H1 (cell line): Measurements from ENCODE around the gene NIFK. TPM values are rescaled to one million over a fixed set of nuclear protein-coding genes. Genes with fewer than 3 reads are reported as not detected.

Experiments used
- CTCF ChIA-PET: fragments of 300-600 bp; sonication (Branson Sonifier 250); formaldehyde crosslinking; loops from one replicate; lab custom pipeline; 2021; ENCODE audit not compliant: partially characterized antibody; lab: Charles Lee
- POLR2A ChIA-PET: fragments of 300-600 bp; sonication (Branson Sonifier 250); formaldehyde crosslinking; loops from one replicate; lab custom pipeline; 2021; ENCODE audit warnings: inconsistent platforms; ENCODE audit not compliant: partially characterized antibody; lab: Charles Lee
- DNase-seq, 2 experiments: peaks; one replicate each; pipeline versions ENCODE4 v3.0.0 to v3.0.0-alpha.2; 2010 to 2022; ENCODE audit warnings: low spot score in 2 of 2, low read depth in 1 of 2, mixed read lengths in 1 of 2
- FAIRE-seq: peaks from 2 replicates; lab custom pipeline; 2011; peaks lifted over from hg19 to GRCh38; lab: Jason Lieb, UNC
- H2AFZ ChIP-seq: 2 replicates; pipeline ENCODE4 v1.8.1; 2012; ENCODE audit warnings: low read length, inconsistent platforms
- H2AK5ac ChIP-seq: 2 replicates; pipeline ENCODE4 v1.6.1; 2013; ENCODE audit warnings: low read depth, low read length
- H2BK120ac ChIP-seq: replicated peaks from 2 replicates; pipeline ENCODE3; 2013; ENCODE audit warnings: low read depth, low read length, inconsistent platforms
- H2BK12ac ChIP-seq: 2 replicates; pipeline ENCODE4 v1.6.1; 2013; ENCODE audit warnings: low read depth, low read length
- H2BK15ac ChIP-seq: 2 replicates; pipeline ENCODE4 v1.6.1; 2013; ENCODE audit warnings: low read length
- H2BK20ac ChIP-seq: 2 replicates; pipeline ENCODE4 v1.6.1; 2013; ENCODE audit warnings: low read length
- H2BK5ac ChIP-seq: 2 replicates; pipeline ENCODE4 v1.6.1; 2013; ENCODE audit warnings: low read depth, low read length
- H3K14ac ChIP-seq: 2 replicates; pipeline ENCODE4 v1.6.1; 2013; ENCODE audit warnings: inconsistent platforms; ENCODE audit not compliant: insufficient read length
- H3K18ac ChIP-seq: 2 replicates; pipeline ENCODE4 v1.6.1; 2013; ENCODE audit warnings: low read length; ENCODE audit errors: extremely low read depth
- H3K23ac ChIP-seq: 2 replicates; pipeline ENCODE4 v1.6.1; 2013; ENCODE audit warnings: inconsistent platforms; ENCODE audit not compliant: insufficient read length
- H3K23me2 ChIP-seq: 2 replicates; pipeline ENCODE4 v1.6.1; 2013; ENCODE audit warnings: low read depth, low read length
- H3K27ac ChIP-seq: 2 replicates; pipeline ENCODE4 v1.6.1; 2011; ENCODE audit warnings: low read depth, low read length, inconsistent platforms
- H3K27me3 ChIP-seq, 4 experiments: replicated peaks in 1 of 4; 1 replicate in 1 of 4; 2 replicates in 3 of 4; pipeline versions ENCODE4 v1.6.1 to v1.8.1; 2011 to 2013; ENCODE audit warnings: low read length in 3 of 4, mild to moderate bottlenecking in 3 of 4, inconsistent platforms in 2 of 4, mixed read lengths in 2 of 4, moderate library complexity in 1 of 4; ENCODE audit not compliant: control insufficient read depth in 3 of 4, insufficient read depth in 3 of 4; ENCODE audit errors: extremely low read depth in 1 of 4
- H3K36me3 ChIP-seq, 4 experiments: 2 replicates each; pipeline versions ENCODE4 v1.6.1 to v1.8.1; 2011 to 2013; ENCODE audit warnings: mild to moderate bottlenecking in 4 of 4, low read length in 3 of 4, moderate library complexity in 2 of 4, control low read depth in 1 of 4, inconsistent platforms in 1 of 4; ENCODE audit not compliant: insufficient read depth in 4 of 4, control insufficient read depth in 2 of 4
- H3K4ac ChIP-seq: replicated peaks from 2 replicates; pipeline ENCODE3; 2013; ENCODE audit warnings: low read length, low read depth, mixed read lengths, inconsistent platforms; ENCODE audit not compliant: insufficient read length
- H3K4me1 ChIP-seq, 4 experiments: replicated peaks in 1 of 4; 1 replicate in 1 of 4; 2 replicates in 3 of 4; pipeline versions ENCODE4 v1.6.1 to v1.8.1; 2011 to 2013; ENCODE audit warnings: low read length in 3 of 4, inconsistent platforms in 2 of 4, mixed read lengths in 1 of 4; ENCODE audit not compliant: insufficient read depth in 4 of 4, control insufficient read depth in 3 of 4
- H3K4me2 ChIP-seq, 2 experiments: 2 replicates each; pipeline versions ENCODE4 v1.6.1 to v1.8.1; 2011 to 2013; ENCODE audit warnings: low read depth in 2 of 2, low read length in 2 of 2, control low read depth in 1 of 2, inconsistent platforms in 1 of 2, mild to moderate bottlenecking in 1 of 2; ENCODE audit not compliant: insufficient read depth in 1 of 2
- H3K4me3 ChIP-seq, 4 experiments: fragments of 200-600, 300-600 bp in 1 of 4; sonication (generic), shearing (Covaris generic), sonication (Bioruptor Twin) in 1 of 4; 2 replicates each; pipeline versions ENCODE4 v1.5.1 to v1.8.1; 2011 to 2016; ENCODE audit warnings: low read length in 4 of 4, low read depth in 3 of 4, control low read depth in 2 of 4, inconsistent platforms in 2 of 4, mild to moderate bottlenecking in 2 of 4, mixed read lengths in 1 of 4, moderate library complexity in 1 of 4; ENCODE audit not compliant: insufficient read depth in 2 of 4; ENCODE audit errors: extremely low read depth in 1 of 4
- H3K56ac ChIP-seq: replicated peaks from 2 replicates; pipeline ENCODE3; 2013; ENCODE audit warnings: low read depth, mild to moderate bottlenecking, mixed read lengths, low read length, inconsistent platforms; ENCODE audit not compliant: insufficient read length
- H3K79me1 ChIP-seq: 2 replicates; pipeline ENCODE4 v1.6.1; 2013; ENCODE audit warnings: low read depth, low read length, control low read depth
- H3K79me2 ChIP-seq, 2 experiments: 2 replicates each; pipeline versions ENCODE4 v1.6.1 to v1.8.1; 2012 to 2013; ENCODE audit warnings: low read length in 2 of 2, mild to moderate bottlenecking in 2 of 2, inconsistent platforms in 1 of 2; ENCODE audit not compliant: insufficient read depth in 2 of 2, control insufficient read depth in 1 of 2
- H3K9ac ChIP-seq, 4 experiments: replicated peaks in 1 of 4; 1 replicate in 1 of 4; 2 replicates in 3 of 4; pipeline versions ENCODE4 v1.6.1 to v1.8.1; 2011 to 2013; ENCODE audit warnings: low read depth in 3 of 4, low read length in 3 of 4, control low read depth in 2 of 4, mild to moderate bottlenecking in 2 of 4, moderate library complexity in 2 of 4, inconsistent platforms in 1 of 4; ENCODE audit errors: extremely low read depth in 1 of 4
- H3K9me3 ChIP-seq, 2 experiments: 2 replicates each; pipeline versions ENCODE4 v1.6.1 to v1.8.1; 2012 to 2013; ENCODE audit warnings: mild to moderate bottlenecking in 2 of 2, moderate library complexity in 2 of 2, control low read depth in 1 of 2, inconsistent platforms in 1 of 2, low read depth in 1 of 2, low read length in 1 of 2, mixed read lengths in 1 of 2; ENCODE audit not compliant: insufficient read depth in 2 of 2
- H4K20me1 ChIP-seq, 2 experiments: replicated peaks in 1 of 2; 2 replicates each; pipeline versions ENCODE3 to v1.8.1; 2011 to 2013; ENCODE audit warnings: inconsistent platforms in 2 of 2, low read length in 2 of 2, mild to moderate bottlenecking in 1 of 2; ENCODE audit not compliant: insufficient read depth in 2 of 2, control insufficient read depth in 1 of 2
- H4K5ac ChIP-seq: 2 replicates; pipeline ENCODE4 v1.6.1; 2013; ENCODE audit warnings: low read length, low read depth, mixed read lengths, inconsistent platforms; ENCODE audit not compliant: insufficient read length
- H4K8ac ChIP-seq: 2 replicates; pipeline ENCODE4 v1.8.0; 2013; ENCODE audit warnings: mild to moderate bottlenecking, moderate library complexity, low read length, inconsistent platforms; ENCODE audit not compliant: insufficient read depth; ENCODE audit errors: extremely low read depth
- H4K91ac ChIP-seq: replicated peaks from 2 replicates; pipeline ENCODE3; 2013; ENCODE audit warnings: low read length, mixed read lengths, inconsistent platforms; ENCODE audit not compliant: insufficient read length
- BACH1 ChIP-seq: IDR thresholded peaks from 2 replicates; pipeline ENCODE4 v1.6.1; 2012; ENCODE audit warnings: low read length, improper control_type of control experiment
- CBX8 ChIP-seq: fragments of 300-800, 300-1000 bp; sonication (generic); IDR thresholded peaks from 2 replicates; pipeline ENCODE4 v1.7.1; 2016; ENCODE audit warnings: low read depth, low read length, borderline replicate concordance
- CTBP2 ChIP-seq: IDR thresholded peaks from 2 replicates; pipeline ENCODE4 v1.7.0; 2011; ENCODE audit warnings: borderline replicate concordance, mild to moderate bottlenecking, moderate library complexity, mixed read lengths, low read length; ENCODE audit not compliant: insufficient read depth, insufficient read length
- NRF1 ChIP-seq: IDR thresholded peaks from 2 replicates; pipeline ENCODE4 v1.6.1; 2011; ENCODE audit warnings: mild to moderate bottlenecking, low read depth, low read length, improper control_type of control experiment
- PHF8 ChIP-seq: fragments of 200-600 bp; sonication (generic); conservative IDR thresholded peaks from 2 replicates; pipeline ENCODE4 v1.7.1; 2012; ENCODE audit warnings: low read depth, mild to moderate bottlenecking, inconsistent platforms, low read length, moderate library complexity
- POLR2A ChIP-seq, 2 experiments: IDR thresholded peaks; 1 replicate in 1 of 2; 2 replicates in 1 of 2; pipeline ENCODE4 v1.6.1; 2011; ENCODE audit warnings: low read depth in 2 of 2, low read length in 2 of 2, mild to moderate bottlenecking in 2 of 2; ENCODE audit errors: control extremely low read depth in 1 of 2
- SP4 ChIP-seq: IDR thresholded peaks from 2 replicates; pipeline ENCODE4 v1.6.1; 2012; ENCODE audit warnings: low read length, inconsistent platforms
- SUZ12 ChIP-seq: fragments of 200-600 bp; sonication (generic); IDR thresholded peaks from 2 replicates; pipeline ENCODE4 v1.6.1; 2012; ENCODE audit warnings: mild to moderate bottlenecking, inconsistent platforms, low read length, moderate library complexity, mixed read lengths
- TAF7 ChIP-seq: optimal IDR thresholded peaks from 2 replicates; pipeline ENCODE3; 2011; ENCODE audit warnings: low read depth, mild to moderate bottlenecking, inconsistent platforms, low read length, moderate library complexity, borderline replicate concordance
- YY1 ChIP-seq: IDR thresholded peaks from 2 replicates; pipeline ENCODE4 v1.6.1; 2011; ENCODE audit warnings: low read depth, mild to moderate bottlenecking, low read length
- ZNF274 ChIP-seq: IDR thresholded peaks from 2 replicates; pipeline ENCODE4 v1.7.0; 2012; ENCODE audit warnings: low read length, borderline replicate concordance; ENCODE audit errors: extremely low read depth
- WGBS, 2 experiments: shearing (Covaris generic) in 1 of 2; methylation state at CpG; one replicate each; pipeline versions ENCODE4 v1.1.6 to v1.1.7; 2013 to 2015; ENCODE audit warnings: low lambda C conversion rate in 2 of 2, mixed read lengths in 2 of 2, inconsistent platforms in 1 of 2, low coverage in 1 of 2, missing lambda C conversion rate in 1 of 2; ENCODE audit not compliant: insufficient replicate concordance in 2 of 2, insufficient coverage in 1 of 2, insufficient read length in 1 of 2; ENCODE audit errors: extremely low coverage in 1 of 2, missing lambda C conversion rate in 1 of 2; 5-methylcytosine and 5-hydroxymethylcytosine counted together
- polyA plus RNA-seq, 7 experiments: library from polyadenylated mRNA; depleted of rRNA in 3 of 7; stranded (reverse) in 5 of 7; unstranded in 2 of 7; fragments of >200 nt in 5 of 7; fragments of 200-250 nt in 2 of 7; gene quantifications; 1 replicate in 5 of 7; 2 replicates in 1 of 7; 4 replicates in 1 of 7; pipeline versions ENCODE4 v1.2.1 to v1.2.3, GENCODE V29; 2011 to 2013; ENCODE audit warnings: missing spikeins in 2 of 7, mixed read lengths in 2 of 7
- total RNA-seq: library from RNA; stranded (reverse); fragmentation: NEBNext Ultra II Directional; extraction: Animal tissue kit (Norgen Biotek cat#: 25700); gene quantifications from 2 replicates; pipeline ENCODE4 v1.2.1, GENCODE V29; 2021

Gene NIFK
- total and polyA plus RNA-seq, 2 of the 8 experiments (the other 6 are each of a cell fraction or from before 2014, with no cell fraction given), result 24.4 to 117 TPM

DNA sequence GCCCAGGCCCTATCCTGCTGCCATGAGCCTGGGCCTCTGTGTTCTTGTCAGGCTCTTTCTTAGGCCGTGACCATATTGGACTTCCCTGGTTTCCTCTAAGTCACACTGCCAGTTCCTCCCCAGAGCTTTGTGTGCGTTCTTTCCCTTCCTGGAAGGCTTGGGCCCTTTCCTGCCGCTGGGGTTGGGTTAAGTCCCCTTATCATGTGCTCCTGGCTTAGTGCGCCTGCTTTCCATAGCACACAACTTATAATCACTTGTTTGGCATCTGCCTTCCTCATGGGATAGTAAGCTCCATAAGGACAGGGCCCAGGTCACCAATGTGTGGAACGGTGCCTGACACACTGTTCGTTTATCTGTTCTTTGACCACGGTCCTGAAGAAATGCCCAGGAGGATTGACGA lies 31.3 kb downstream of the NIFK start:
- Histone ChIP-seq H4K8ac (0 out of 2 replicates have a peak overlapping the region, but pooled peaks have one; percentile 7), H3K23ac (no peak overlapping the region), H3K79me1 (no peaks in the 10 kb centered on the region), H2AK5ac (no peak overlapping the region), H3K9me3 (no peaks in the 10 kb centered on the region), H2BK120ac (no peak overlapping the region), H3K14ac (no peak overlapping the region), H3K79me2 (no peaks in the 10 kb centered on the region), H3K27ac (no peak overlapping the region), H2BK5ac (peak overlapping the region; percentile 41; the same call in 1 of the 2 replicates), H3K4me2 (no peak overlapping the region), H4K20me1 (no peaks in the 10 kb centered on the region), H2BK12ac (no peak overlapping the region), H3K4me3 (no peak overlapping the region), H3K4me1 (peaks cover 0 to 5% (median 0%) of the 10 kb centered on the region in 4 experiments; a peak in 2 of 7 replicates), H2BK20ac (no peak overlapping the region), H3K4ac (no peak overlapping the region), H3K9ac (no peak overlapping the region), H4K91ac (no peak overlapping the region), H3K27me3 (no peaks in the 10 kb centered on the region), H3K18ac (no peak overlapping the region), H3K36me3 (no peaks in the 10 kb centered on the region), H2BK15ac (no peak overlapping the region), H3K23me2 (no peaks in the 10 kb centered on the region), H2AFZ (no peak overlapping the region), H4K5ac (no peak overlapping the region), H3K56ac (no peak overlapping the region)
- DNase-seq (no peak), FAIRE-seq (no peak)
- ChIA-PET POLR2A (interaction anchor here (0.7 to 1.3 kb wide), 2 partner anchors 20 to 175 kb away, joined by 3 read pairs; partner anchors contain the start of gene RNU4ATAC), CTCF (interaction anchor here (0.6 to 1.0 kb wide), 7 partner anchors 9 to 173 kb away, joined by 3 to 5 read pairs (median 3); no protein-coding TSS in a partner anchor)
- WGBS, 2 experiments, result 95% methylated on average over 8 of the region's 8 CpGs; no CpG with 5 or more reads in 1 of the 2 experiments
- TF ChIP-seq PHF8 (no peak), CBX8 (no peak), CTBP2 (no peak), TAF7 (no peak), BACH1 (no peak), POLR2A (IDR thresholded peaks at IDR 0.05; ENCODE audit: control extremely low read depth in 1 of 2, low read depth in 2 of 2, low read length in 2 of 2) (no peak), SP4 (no peak), SUZ12 (no peak), YY1 (no peak), NRF1 (no peak), ZNF274 (no peak)
